AG10803 (cell line): Measurements from ENCODE around the gene MFAP3.
"Not testable (repeated sequence)": the region's sequence is repeated elsewhere in the genome, so short reads cannot be mapped to it uniquely, and the experiment has no call there.

ENCODE experiments used
- DNase-seq: peaks from one replicate; pipeline ENCODE4 v3.0.0; 2010; ENCODE audit warnings: low read depth
- H3K4me3 ChIP-seq: 2 replicates; pipeline ENCODE4 v1.5.1; 2011; ENCODE audit warnings: mild to moderate bottlenecking, low read length, control low read depth
- CTCF ChIP-seq: conservative IDR thresholded peaks from 2 replicates; pipeline ENCODE4 v1.5.1; 2011; ENCODE audit warnings: mild to moderate bottlenecking, low read length, control low read depth, inconsistent platforms

Gene MFAP3

GRCh38 chr5:154002511-154003020 lies 36.2 kb upstream of the MFAP3 start:
- no peak for DNase-seq
- TF ChIP-seq CTCF: no peak
- H3K4me3 ChIP-seq: no peak overlapping the region

GRCh38 chr5:154005648-154006047 lies 33.1 kb upstream of the MFAP3 start:
- TF ChIP-seq CTCF: no peak
- no peak overlapping the region for H3K4me3 ChIP-seq
- DNase-seq: no peak

GRCh38 chr5:154010660-154011059 lies 28.1 kb upstream of the MFAP3 start:
- DNase-seq: peak; percentile 13
- no peak overlapping the region for H3K4me3 ChIP-seq
- no peak for TF ChIP-seq CTCF

- DNase-seq: no peak
- H3K4me3 ChIP-seq: no peak overlapping the region
- TF ChIP-seq CTCF: no peak
Measured at GRCh38 chr5:154015071-154015693, 23.6 kb upstream of the MFAP3 start.

GRCh38 chr5:154018919-154019318 lies 19.8 kb upstream of the MFAP3 start:
- H3K4me3 ChIP-seq: not testable (repeated sequence)

GRCh38 chr5:154025951-154026350 lies 12.8 kb upstream of the MFAP3 start:
- no peak overlapping the region for H3K4me3 ChIP-seq
- DNase-seq: no peak
- no peak for TF ChIP-seq CTCF

More at GRCh38 chr5:154018919-154019318, 19.8 kb upstream of the MFAP3 start:
- DNase-seq: not testable (repeated sequence)

- TF ChIP-seq CTCF: no peak
- H3K4me3 ChIP-seq: no peak overlapping the region
- DNase-seq: no peak
Measured at GRCh38 chr5:154031937-154032489, 6.8 kb upstream of the MFAP3 start.

- TF ChIP-seq CTCF: no peak
- no peak for DNase-seq
- no peak overlapping the region for H3K4me3 ChIP-seq
Measured at GRCh38 chr5:154034944-154035343, 3.8 kb upstream of the MFAP3 start.
